Upper lobe of left lung (tissue), 6 donors: Measurements from ENCODE around the gene RIMOC1. TPM values are rescaled to one million over a fixed set of nuclear protein-coding genes. Genes with fewer than 3 reads are reported as not detected.

Experiments
- ATAC-seq, 2 donors: fragments of 200-7000 bp; cut with Tn5 transposase; one replicate each; pipeline ENCODE4 v1.9.1; 2022; ENCODE audit warnings: mild to moderate bottlenecking in 2 of 2, moderate library complexity in 2 of 2; ENCODE audit not compliant: low FRiP score in 2 of 2
- DNase-seq, 2 donors: peaks; one replicate each; pipeline ENCODE4 v3.0.0-alpha.2; 2019 to 2020
- H3K27ac ChIP-seq, 4 donors: fragments of 200-600 bp; sonication (generic); one replicate each; pipeline ENCODE4 v1.5.1; 2016 to 2019
- H3K27me3 ChIP-seq, 4 donors: fragments of 200-600 bp; sonication (generic); one replicate each; pipeline ENCODE4 v1.5.1; 2017 to 2019
- H3K36me3 ChIP-seq, 4 donors: fragments of 200-600 bp; sonication (generic); one replicate each; pipeline ENCODE4 v1.5.1; 2016 to 2019
- H3K4me1 ChIP-seq, 4 donors: fragments of 200-600 bp; sonication (generic); one replicate each; pipeline ENCODE4 v1.5.1; 2018 to 2019
- H3K4me3 ChIP-seq, 4 donors: fragments of 200-600 bp; sonication (generic); one replicate each; pipeline ENCODE4 v1.5.1; 2017 to 2019; ENCODE audit warnings: mild to moderate bottlenecking in 2 of 4, moderate library complexity in 1 of 4
- H3K9me3 ChIP-seq, 4 donors: fragments of 200-600 bp; sonication (generic); one replicate each; pipeline ENCODE4 v1.5.1; 2018 to 2019
- CTCF ChIP-seq, 6 experiments: fragments of 450-650 bp in 4 of 6; fragments of 200-600 bp in 2 of 6; sonication (generic) in 2 of 6; IDR thresholded peaks; one replicate each; pipeline ENCODE4 v1.5.1; 2016 to 2019; ENCODE audit warnings: antibody characterized with exemption in 6 of 6
- EP300 ChIP-seq, 4 donors: sonication (generic); formaldehyde crosslinking; IDR thresholded peaks; one replicate each; pipeline ENCODE4 v1.5.1; 2017; ENCODE audit warnings: antibody characterized with exemption in 4 of 4, control low read depth in 2 of 4
- POLR2A ChIP-seq, 4 donors: fragments of 450-650 bp; IDR thresholded peaks; one replicate each; pipeline ENCODE4 v1.5.1; 2016 to 2017; ENCODE audit warnings: antibody characterized with exemption in 4 of 4, mild to moderate bottlenecking in 2 of 4
- POLR2AphosphoS5 ChIP-seq, 2 donors: sonication (generic); formaldehyde crosslinking; IDR thresholded peaks; one replicate each; pipeline ENCODE4 v1.5.1; 2017; ENCODE audit warnings: antibody characterized with exemption in 2 of 2
- WGBS, 2 donors: methylation state at CpG; one replicate each; pipeline ENCODE4 v1.1.5; 2017 to 2018; 5-methylcytosine and 5-hydroxymethylcytosine counted together
- total RNA-seq, 6 donors: library from RNA; depleted of rRNA in 4 of 6; stranded (reverse); fragments of >200 nt in 4 of 6; gene quantifications; one replicate each; pipeline versions ENCODE4 v1.1.0 to v1.2.1, GENCODE V29; 2016 to 2021
- donor health status: DM: no; HTN: no; CAD: no; lungs with moderate emphysema.
- donor health status: DM: no; HTN: yes; CAD: no; lungs with severe emphysema.

The RIMOC1 gene
- total RNA-seq, 6 donors from 2014 or later = 4.4 to 24.8 (median 17.1) TPM

- H3K4me1 ChIP-seq = no peaks in the 10 kb centered on the region
- no peak for ATAC-seq
- H3K9me3 ChIP-seq = no peaks in the 10 kb centered on the region
- no peaks in the 10 kb centered on the region for H3K27me3 ChIP-seq
- H3K36me3 ChIP-seq = no peaks in the 10 kb centered on the region
- no peak overlapping the region for H3K4me3 ChIP-seq
- TF ChIP-seq POLR2AphosphoS5 (IDR thresholded peaks at IDR 0.05) (no peak), POLR2A (IDR thresholded peaks at IDR 0.05) (no peak), EP300 (IDR thresholded peaks at IDR 0.05) (no peak), CTCF (IDR thresholded peaks at IDR 0.05) (no peak)
- WGBS, 2 donors = 75 to 78% methylated on average over 2 of the region's 2 CpGs
- no peak for DNase-seq
- H3K27ac ChIP-seq = no peak overlapping the region
Measured at GRCh38 chr5:41878173-41878572, 26.0 kb upstream of the RIMOC1 start.

GRCh38 chr5:41878643-41879478, 25.3 kb upstream of the RIMOC1 start:
- Histone ChIP-seq H3K27me3 (no peaks in the 10 kb centered on the region), H3K36me3 (no peaks in the 10 kb centered on the region), H3K27ac (no peak overlapping the region), H3K4me3 (no peak overlapping the region), H3K4me1 (no peaks in the 10 kb centered on the region), H3K9me3 (no peaks in the 10 kb centered on the region)
- 70 to 71% methylated on average over 3 of the region's 3 CpGs for WGBS, 2 donors
- TF ChIP-seq POLR2A (IDR thresholded peaks at IDR 0.05) (no peak), POLR2AphosphoS5 (IDR thresholded peaks at IDR 0.05) (no peak), CTCF (IDR thresholded peaks at IDR 0.05) (no peak), EP300 (IDR thresholded peaks at IDR 0.05) (no peak)
- DNase-seq = no peak
- no peak for ATAC-seq

GRCh38 chr5:41882765-41883164, 21.4 kb upstream of the RIMOC1 start:
- DNase-seq = no peak
- H3K9me3 ChIP-seq = no peaks in the 10 kb centered on the region
- TF ChIP-seq CTCF (IDR thresholded peaks at IDR 0.05) (no peak), POLR2AphosphoS5 (IDR thresholded peaks at IDR 0.05) (no peak), POLR2A (IDR thresholded peaks at IDR 0.05) (no peak), EP300 (IDR thresholded peaks at IDR 0.05) (no peak)
- 73 to 80% methylated on average over 5 of the region's 5 CpGs for WGBS, 2 donors
- no peak overlapping the region for H3K27ac ChIP-seq
- no peak for ATAC-seq
- H3K4me1 ChIP-seq = no peaks in the 10 kb centered on the region
- no peaks in the 10 kb centered on the region for H3K36me3 ChIP-seq
- H3K27me3 ChIP-seq = no peaks in the 10 kb centered on the region
- no peak overlapping the region for H3K4me3 ChIP-seq

GRCh38 chr5:41883243-41883642, 20.9 kb upstream of the RIMOC1 start:
- no peak for TF ChIP-seq POLR2A (IDR thresholded peaks at IDR 0.05)
- no peak for TF ChIP-seq EP300 (IDR thresholded peaks at IDR 0.05)
- no peak for TF ChIP-seq CTCF (IDR thresholded peaks at IDR 0.05)
- no peak for TF ChIP-seq POLR2AphosphoS5 (IDR thresholded peaks at IDR 0.05)
- Histone ChIP-seq H3K9me3 (no peaks in the 10 kb centered on the region), H3K4me3 (no peak overlapping the region), H3K27ac (no peak overlapping the region), H3K36me3 (no peaks in the 10 kb centered on the region), H3K4me1 (no peaks in the 10 kb centered on the region), H3K27me3 (no peaks in the 10 kb centered on the region)
- DNase-seq (no peak), ATAC-seq (no peak)
- WGBS, 2 donors = 88 to 96% methylated on average over 3 of the region's 3 CpGs

GRCh38 chr5:41883936-41884335, 20.2 kb upstream of the RIMOC1 start:
- ATAC-seq (no peak), DNase-seq (no peak)
- H3K27ac ChIP-seq = no peak overlapping the region
- H3K27me3 ChIP-seq = no peaks in the 10 kb centered on the region
- H3K36me3 ChIP-seq = no peaks in the 10 kb centered on the region
- WGBS, 2 donors = 87 to 89% methylated on average over 2 of the region's 2 CpGs
- TF ChIP-seq CTCF (IDR thresholded peaks at IDR 0.05) = no peak
- TF ChIP-seq POLR2AphosphoS5 (IDR thresholded peaks at IDR 0.05) = no peak
- TF ChIP-seq POLR2A (IDR thresholded peaks at IDR 0.05) = no peak
- TF ChIP-seq EP300 (IDR thresholded peaks at IDR 0.05) = no peak
- no peaks in the 10 kb centered on the region for H3K9me3 ChIP-seq
- H3K4me1 ChIP-seq = no peaks in the 10 kb centered on the region
- H3K4me3 ChIP-seq = no peak overlapping the region
